Mesendoderm (in vitro differentiated cells): ENCODE results near the gene TWNK.
A peak's percentile ranks its signal among the peaks of the same experiment; 100 is the strongest.

Source experiments
- DNase-seq: peaks from one replicate; pipeline ENCODE4 v3.0.0; 2013
- H2AK5ac ChIP-seq: 2 replicates; pipeline ENCODE4 v1.6.1; 2013; ENCODE audit warnings: low read length, inconsistent platforms
- H2BK120ac ChIP-seq: 2 replicates; pipeline ENCODE4 v1.6.1; 2013; ENCODE audit warnings: low read depth, mild to moderate bottlenecking, low read length, moderate library complexity, mixed read lengths
- H2BK15ac ChIP-seq: replicated peaks from 2 replicates; pipeline ENCODE4 v1.6.1; 2013; ENCODE audit warnings: low read depth, mild to moderate bottlenecking, moderate library complexity
- H2BK5ac ChIP-seq: 2 replicates; pipeline ENCODE4 v1.6.1; 2013; ENCODE audit warnings: low read length, inconsistent platforms
- H3K18ac ChIP-seq: 2 replicates; pipeline ENCODE4 v1.6.1; 2013; ENCODE audit warnings: mild to moderate bottlenecking, low read length, mixed read lengths
- H3K23ac ChIP-seq: one replicate; pipeline ENCODE4 v1.6.1; 2013; ENCODE audit warnings: low read length
- H3K27ac ChIP-seq: 2 replicates; pipeline ENCODE4 v1.5.1; 2013; ENCODE audit warnings: low read depth, mild to moderate bottlenecking, inconsistent platforms, low read length, moderate library complexity
- H3K27me3 ChIP-seq: 2 replicates; pipeline ENCODE4 v1.6.1; 2013; ENCODE audit warnings: low read length, control low read depth, mild to moderate bottlenecking, inconsistent platforms; ENCODE audit not compliant: insufficient read depth, poor library complexity
- H3K36me3 ChIP-seq: 2 replicates; pipeline ENCODE4 v1.6.1; 2013; ENCODE audit warnings: low read length, inconsistent platforms; ENCODE audit not compliant: control insufficient read depth, insufficient read depth
- H3K4ac ChIP-seq: one replicate; pipeline ENCODE4 v1.6.1; 2013; ENCODE audit warnings: low read depth, mild to moderate bottlenecking, low read length, moderate library complexity
- H3K4me1 ChIP-seq: 2 replicates; pipeline ENCODE4 v1.6.1; 2013; ENCODE audit warnings: low read depth, low read length, inconsistent platforms; ENCODE audit not compliant: control insufficient read depth
- H3K4me2 ChIP-seq: 2 replicates; pipeline ENCODE4 v1.6.1; 2013; ENCODE audit warnings: low read length
- H3K4me3 ChIP-seq: 2 replicates; pipeline ENCODE4 v1.5.1; 2013; ENCODE audit warnings: mild to moderate bottlenecking, low read length
- H3K56ac ChIP-seq: one replicate; pipeline ENCODE4 v1.6.1; 2013; ENCODE audit warnings: low read length
- H3K79me1 ChIP-seq: 2 replicates; pipeline ENCODE4 v1.6.1; 2013; ENCODE audit warnings: low read length, inconsistent platforms
- H3K79me2 ChIP-seq: 2 replicates; pipeline ENCODE4 v1.6.1; 2013; ENCODE audit warnings: mild to moderate bottlenecking, low read length; ENCODE audit not compliant: control insufficient read depth, insufficient read depth
- H3K9ac ChIP-seq: 2 replicates; pipeline ENCODE4 v1.6.1; 2013; ENCODE audit warnings: low read length, inconsistent platforms
- H4K5ac ChIP-seq: one replicate; pipeline ENCODE4 v1.6.1; 2013; ENCODE audit warnings: low read length
- H4K8ac ChIP-seq: one replicate; pipeline ENCODE4 v1.6.1; 2013; ENCODE audit warnings: low read depth, mild to moderate bottlenecking, control low read depth, low read length, moderate library complexity
- WGBS: extraction: QIAGEN DNeasy Blood & Tissue Kit; methylation state at CpG from one replicate; pipeline ENCODE4 v1.1.7; 2013; ENCODE audit warnings: low lambda C conversion rate, missing lambda C conversion rate; ENCODE audit not compliant: insufficient coverage; ENCODE audit errors: extremely low coverage; 5-methylcytosine and 5-hydroxymethylcytosine counted together

Gene TWNK

GRCh38 chr10:101018600-101019439 lies 31.5 kb downstream of the TWNK start:
- H3K9ac ChIP-seq: peak overlapping the region; percentile 55
- H3K4me3 ChIP-seq: no peak overlapping the region
- peak; percentile 89 for DNase-seq
- no peak overlapping the region for H2BK15ac ChIP-seq
- H3K56ac ChIP-seq: peak overlapping the region; percentile 80
- H2BK5ac ChIP-seq: no peak overlapping the region
- H3K27me3 ChIP-seq: peaks cover 8% of the 10 kb centered on the region
- H3K4me1 ChIP-seq: peaks cover 4% of the 10 kb centered on the region
- peak overlapping the region; percentile 53 for H3K4me2 ChIP-seq
- H4K8ac ChIP-seq: no peak overlapping the region
- no peak overlapping the region for H3K18ac ChIP-seq
- H2BK120ac ChIP-seq: no peak overlapping the region
- no peak overlapping the region for H3K4ac ChIP-seq
- no peaks in the 10 kb centered on the region for H3K36me3 ChIP-seq
- H3K23ac ChIP-seq: peak overlapping the region; percentile 50
- no CpG with 5 or more reads among the region's 45 CpGs for WGBS
- no peaks in the 10 kb centered on the region for H3K79me1 ChIP-seq
- no peaks in the 10 kb centered on the region for H3K79me2 ChIP-seq
- no peak overlapping the region for H3K27ac ChIP-seq
- H4K5ac ChIP-seq: no peak overlapping the region
- no peak overlapping the region for H2AK5ac ChIP-seq

GRCh38 chr10:101019440-101019703 lies 32.0 kb downstream of the TWNK start:
- no CpG with 5 or more reads among the region's 2 CpGs for WGBS

GRCh38 chr10:101020427-101021075 lies 33.2 kb downstream of the TWNK start:
- peaks cover 8% of the 10 kb centered on the region for H3K27me3 ChIP-seq
- H2BK15ac ChIP-seq: no peak overlapping the region

More at GRCh38 chr10:101019440-101019703, 32.0 kb downstream of the TWNK start:
- peaks cover 8% of the 10 kb centered on the region for H3K27me3 ChIP-seq
- H3K9ac ChIP-seq: no peak overlapping the region
- H3K79me1 ChIP-seq: no peaks in the 10 kb centered on the region
- no peak overlapping the region for H3K56ac ChIP-seq
- H3K4me3 ChIP-seq: no peak overlapping the region
- no peak overlapping the region for H2BK15ac ChIP-seq
- H4K5ac ChIP-seq: no peak overlapping the region
- no peak for DNase-seq
- H3K79me2 ChIP-seq: no peaks in the 10 kb centered on the region
- no peaks in the 10 kb centered on the region for H3K36me3 ChIP-seq
- no peak overlapping the region for H3K4me2 ChIP-seq
- peaks cover 4% of the 10 kb centered on the region for H3K4me1 ChIP-seq
- no peak overlapping the region for H2BK5ac ChIP-seq
- H4K8ac ChIP-seq: no peak overlapping the region
- H3K27ac ChIP-seq: no peak overlapping the region
- H3K4ac ChIP-seq: no peak overlapping the region
- no peak overlapping the region for H3K23ac ChIP-seq
- H2AK5ac ChIP-seq: no peak overlapping the region
- H3K18ac ChIP-seq: no peak overlapping the region
- H2BK120ac ChIP-seq: no peak overlapping the region

GRCh38 chr10:101021239-101021638 lies 33.9 kb downstream of the TWNK start:
- H3K4me2 ChIP-seq: no peak overlapping the region
- no peak for DNase-seq
- H2BK5ac ChIP-seq: no peak overlapping the region
- H3K79me1 ChIP-seq: no peaks in the 10 kb centered on the region
- H3K79me2 ChIP-seq: no peaks in the 10 kb centered on the region
- H3K56ac ChIP-seq: no peak overlapping the region
- H4K5ac ChIP-seq: no peak overlapping the region
- whole genome bisulfite sequencing: no CpG with 5 or more reads among the region's 4 CpGs
- H3K27me3 ChIP-seq: peaks cover 8% of the 10 kb centered on the region
- H3K27ac ChIP-seq: no peak overlapping the region
- H3K36me3 ChIP-seq: no peaks in the 10 kb centered on the region
- H3K18ac ChIP-seq: no peak overlapping the region
- H2BK120ac ChIP-seq: no peak overlapping the region
- no peak overlapping the region for H2BK15ac ChIP-seq
- H3K4me3 ChIP-seq: no peak overlapping the region
- no peak overlapping the region for H2AK5ac ChIP-seq
- H4K8ac ChIP-seq: no peak overlapping the region
- H3K9ac ChIP-seq: no peak overlapping the region
- peaks cover 4% of the 10 kb centered on the region for H3K4me1 ChIP-seq
- H3K23ac ChIP-seq: no peak overlapping the region
- no peak overlapping the region for H3K4ac ChIP-seq

More at GRCh38 chr10:101020427-101021075, 33.2 kb downstream of the TWNK start:
- Histone ChIP-seq H3K79me2 (no peaks in the 10 kb centered on the region), H2BK120ac (no peak overlapping the region), H3K27ac (no peak overlapping the region), H3K56ac (no peak overlapping the region), H3K4me2 (no peak overlapping the region), H3K4me3 (no peak overlapping the region), H3K4ac (no peak overlapping the region), H4K8ac (no peak overlapping the region), H3K79me1 (no peaks in the 10 kb centered on the region), H3K18ac (no peak overlapping the region), H3K4me1 (peaks cover 4% of the 10 kb centered on the region), H4K5ac (no peak overlapping the region), H2BK5ac (no peak overlapping the region), H3K36me3 (no peaks in the 10 kb centered on the region), H3K23ac (no peak overlapping the region), H2AK5ac (no peak overlapping the region), H3K9ac (no peak overlapping the region)
- no CpG with 5 or more reads among the region's 10 CpGs for WGBS
- DNase-seq: no peak

GRCh38 chr10:101021692-101022251 lies 34.4 kb downstream of the TWNK start:
- Histone ChIP-seq H3K18ac (no peak overlapping the region), H3K4me1 (peaks cover 4% of the 10 kb centered on the region), H3K36me3 (no peaks in the 10 kb centered on the region), H3K79me2 (no peaks in the 10 kb centered on the region), H2BK15ac (no peak overlapping the region), H3K4me3 (no peak overlapping the region), H2BK120ac (no peak overlapping the region), H2AK5ac (no peak overlapping the region), H3K27me3 (peaks cover 8% of the 10 kb centered on the region), H3K79me1 (no peaks in the 10 kb centered on the region), H3K23ac (no peak overlapping the region), H3K4me2 (no peak overlapping the region), H3K56ac (no peak overlapping the region), H3K27ac (no peak overlapping the region), H4K5ac (no peak overlapping the region), H3K4ac (no peak overlapping the region), H2BK5ac (no peak overlapping the region), H3K9ac (no peak overlapping the region), H4K8ac (no peak overlapping the region)
- WGBS: no CpG with 5 or more reads among the region's 11 CpGs
- DNase-seq: no peak
